ENCODE measurements around the gene CAPN12. TPM values are rescaled to one million over a fixed set of nuclear protein-coding genes. Genes with fewer than 3 reads are reported as not detected.
"Not testable (repeated sequence)": the region's sequence is repeated elsewhere in the genome, so short reads cannot be mapped to it uniquely, and the experiment has no call there.

The CAPN12 gene
- total RNA-seq, 4 donors from 2014 or later, result 0.83 to 2.1 (median 1.6) TPM

GRCh38 chr19:38788478-38789243 lies 44.4 kb upstream of the CAPN12 start, which contains the start of gene LGALS7B:
Gene LGALS7B (plus strand): TSS chr19:38789200. CDS start chr19:38789227, 27 bp downstream.
- no peak for DNase-seq (ENCODE audit: extremely low spot score)
- H3K9me3 ChIP-seq, result no peaks in the 10 kb centered on the region
- no peak within 1 kb of the TSS for H3K27ac ChIP-seq (replicated peaks in 1 of 4)
- 78% methylated on average over 7 of the region's 17 CpGs for WGBS
- peaks cover 5 to 9% (median 6%) of the 10 kb centered on the region in 4 donors for H3K4me1 ChIP-seq
- no peaks in the 10 kb centered on the region for H3K36me3 ChIP-seq
- H3K27me3 ChIP-seq, result no peaks in the 10 kb centered on the region
- no peak for TF ChIP-seq POLR2A (IDR thresholded peaks at IDR 0.05; ENCODE audit: low read depth)
- TF ChIP-seq EP300 (IDR thresholded peaks at IDR 0.05), result no peak
- H3K4me3 ChIP-seq, result no peak within 1 kb of the TSS
- intact Hi-C loops (cut with DNase I), result no loop called here

DNA sequence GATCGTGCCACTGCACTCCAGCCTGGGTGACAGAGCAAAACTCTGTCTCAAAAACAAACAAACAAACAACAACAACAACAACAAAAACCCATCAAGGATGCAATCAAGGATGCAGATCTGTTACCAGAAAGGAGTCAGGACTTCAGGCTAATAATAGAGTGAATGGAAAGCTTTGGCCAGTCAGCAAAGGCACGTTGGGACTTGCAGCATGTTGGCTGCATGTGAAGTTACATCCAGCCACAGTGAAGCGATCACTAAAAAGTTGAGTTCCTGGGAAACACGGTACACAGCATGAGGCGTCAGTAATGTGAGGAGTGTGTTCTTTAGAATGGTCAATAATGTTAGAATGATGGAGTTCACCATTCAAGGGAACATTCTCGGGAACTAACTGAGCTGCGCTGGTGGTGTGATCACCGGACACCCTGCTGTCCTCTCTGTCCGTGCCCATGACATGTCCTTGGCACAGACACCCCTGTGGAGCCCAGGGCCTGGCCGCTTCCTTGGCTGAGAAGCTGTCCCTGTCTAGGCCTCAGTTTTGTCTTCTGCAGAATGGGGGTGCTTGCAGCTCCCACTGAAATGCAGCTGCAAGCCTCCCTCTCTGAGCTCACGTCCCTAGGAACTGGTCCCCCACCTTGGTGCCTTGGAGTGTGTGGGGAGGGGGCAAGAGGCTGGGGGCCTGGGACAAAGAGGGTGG lies 42.4 kb upstream of the CAPN12 start:
- no peak for DNase-seq (ENCODE audit: extremely low spot score)
- no peaks in the 10 kb centered on the region for H3K4me1 ChIP-seq
- no peak overlapping the region for H3K27ac ChIP-seq (replicated peaks in 1 of 4)
- peaks cover 0 to 5% (median 0%) of the 10 kb centered on the region in 4 donors for H3K27me3 ChIP-seq
- TF ChIP-seq POLR2AphosphoS5 (IDR thresholded peaks at IDR 0.05) (no peak), EP300 (IDR thresholded peaks at IDR 0.05) (no peak), CTCF (IDR thresholded peaks at IDR 0.05) (no peak), POLR2A (IDR thresholded peaks at IDR 0.05; ENCODE audit: low read depth) (no peak)
- intact Hi-C loops (cut with DNase I), result no loop called here
- 73% methylated on average over 9 of the region's 11 CpGs for WGBS
- no peak overlapping the region for H3K4me3 ChIP-seq
- no peaks in the 10 kb centered on the region for H3K9me3 ChIP-seq
- H3K36me3 ChIP-seq, result no peaks in the 10 kb centered on the region

- H3K4me1 ChIP-seq; H3K4me3 ChIP-seq; DNase-seq (ENCODE audit: extremely low spot score); intact Hi-C loops (cut with DNase I); H3K9me3 ChIP-seq; H3K27ac ChIP-seq (replicated peaks in 1 of 4); H3K27me3 ChIP-seq; H3K36me3 ChIP-seq: not testable (repeated sequence)
- 93% methylated on average over 3 of the region's 3 CpGs for WGBS
These were observed 41.8 kb upstream of the CAPN12 start for GRCh38 chr19:38786061-38786460.

GRCh38 chr19:38785187-38785699 lies 41.0 kb upstream of the CAPN12 start:
- Histone ChIP-seq H3K4me1 (no peaks in the 10 kb centered on the region), H3K36me3 (no peaks in the 10 kb centered on the region), H3K4me3 (no peak overlapping the region), H3K9me3 (no peaks in the 10 kb centered on the region), H3K27me3 (peaks cover 0 to 9% (median 0%) of the 10 kb centered on the region in 4 donors), H3K27ac (replicated peaks in 1 of 4) (no peak overlapping the region)
- DNase-seq (ENCODE audit: extremely low spot score), result no peak
- TF ChIP-seq POLR2A (IDR thresholded peaks at IDR 0.05; ENCODE audit: low read depth) (no peak), CTCF (IDR thresholded peaks at IDR 0.05) (no peak), POLR2AphosphoS5 (IDR thresholded peaks at IDR 0.05) (no peak), EP300 (IDR thresholded peaks at IDR 0.05) (no peak)
- 96% methylated on average over 7 of the region's 7 CpGs for WGBS
- intact Hi-C loops (cut with DNase I), result no loop called here

- Histone ChIP-seq H3K27me3 (peaks cover 0 to 12% (median 0%) of the 10 kb centered on the region in 4 donors), H3K4me3 (no peak overlapping the region), H3K4me1 (no peaks in the 10 kb centered on the region), H3K36me3 (no peaks in the 10 kb centered on the region), H3K27ac (replicated peaks in 1 of 4) (no peak overlapping the region), H3K9me3 (no peaks in the 10 kb centered on the region)
- DNase-seq (ENCODE audit: extremely low spot score), result no peak
- TF ChIP-seq POLR2AphosphoS5 (IDR thresholded peaks at IDR 0.05), result no peak
- TF ChIP-seq EP300 (IDR thresholded peaks at IDR 0.05), result no peak
- no peak for TF ChIP-seq POLR2A (IDR thresholded peaks at IDR 0.05; ENCODE audit: low read depth)
- TF ChIP-seq CTCF (IDR thresholded peaks at IDR 0.05), result no peak
- 80% methylated on average over 3 of the region's 3 CpGs for WGBS
- intact Hi-C loops (cut with DNase I), result no loop called here
These were observed 40.0 kb upstream of the CAPN12 start for GRCh38 chr19:38784224-38784623.

DNA sequence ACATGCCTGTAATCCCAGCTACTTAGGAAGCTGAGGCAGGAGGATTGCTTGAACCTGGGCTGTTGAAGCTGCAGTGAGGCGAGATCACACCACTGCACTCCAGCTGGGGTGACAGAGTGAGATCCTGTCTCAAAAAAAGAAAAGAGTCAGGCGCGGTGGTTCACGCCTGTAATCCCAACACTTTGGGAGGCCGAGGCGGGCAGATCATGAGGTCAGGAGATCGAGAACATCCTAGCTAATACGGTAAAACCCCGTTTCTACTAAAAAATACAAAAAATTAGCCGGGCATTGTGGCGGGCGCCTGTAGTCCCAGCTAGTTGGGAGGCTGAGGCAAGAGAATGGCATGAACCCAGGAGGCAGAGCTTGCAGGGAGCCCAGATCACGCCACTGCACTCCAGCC lies 37.9 kb upstream of the CAPN12 start:
- H3K4me1 ChIP-seq; H3K36me3 ChIP-seq; H3K9me3 ChIP-seq; intact Hi-C loops (cut with DNase I); H3K4me3 ChIP-seq; DNase-seq (ENCODE audit: extremely low spot score); H3K27ac ChIP-seq (replicated peaks in 1 of 4): not testable (repeated sequence)
- peaks cover 0 to 16% (median 0%) of the 10 kb centered on the region in 4 donors for H3K27me3 ChIP-seq
- WGBS, result 90% methylated on average over 13 of the region's 13 CpGs

All from esophagus muscularis mucosa (tissue), 4 donors.